Measurements from ENCODE around the gene CTNND2. TPM values are rescaled to one million over a fixed set of nuclear protein-coding genes. Genes with fewer than 3 reads are reported as not detected.

Gene CTNND2
- total and polyA plus RNA-seq, 9 of the 15 experiments (the other 6 are each of a cell fraction or from before 2014, with no cell fraction given) = 0.03 to 0.35 TPM; not detected in 7

DNA sequence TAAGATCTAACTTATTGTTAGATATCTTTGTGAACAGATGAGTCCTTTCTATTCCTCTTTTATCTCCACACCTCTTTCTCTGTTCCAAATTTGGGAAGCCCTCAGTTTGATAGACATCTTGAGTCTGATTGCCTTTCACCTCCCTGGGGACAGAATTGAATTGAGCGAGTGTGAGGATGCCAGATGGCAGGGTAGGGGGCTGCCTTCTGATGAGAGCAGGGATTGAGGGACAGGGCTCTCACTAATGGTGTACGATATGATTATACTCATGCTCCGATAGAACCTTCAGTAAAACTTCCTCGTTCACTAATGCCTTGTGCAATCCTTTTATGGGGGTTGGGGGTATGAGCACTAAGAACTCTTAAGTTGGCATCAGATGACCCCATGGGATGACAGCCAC, 971.1 kb downstream of the CTNND2 start (continued):
- TF ChIP-seq ZNF140 (CRISPR knock-in tag; IDR thresholded peaks at IDR 0.05) (no peak), UBTF (IDR thresholded peaks at IDR 0.05; ENCODE audit: borderline replicate concordance in 1 of 2, low read depth in 2 of 2, low read length in 2 of 2) (no peak)

DNA sequence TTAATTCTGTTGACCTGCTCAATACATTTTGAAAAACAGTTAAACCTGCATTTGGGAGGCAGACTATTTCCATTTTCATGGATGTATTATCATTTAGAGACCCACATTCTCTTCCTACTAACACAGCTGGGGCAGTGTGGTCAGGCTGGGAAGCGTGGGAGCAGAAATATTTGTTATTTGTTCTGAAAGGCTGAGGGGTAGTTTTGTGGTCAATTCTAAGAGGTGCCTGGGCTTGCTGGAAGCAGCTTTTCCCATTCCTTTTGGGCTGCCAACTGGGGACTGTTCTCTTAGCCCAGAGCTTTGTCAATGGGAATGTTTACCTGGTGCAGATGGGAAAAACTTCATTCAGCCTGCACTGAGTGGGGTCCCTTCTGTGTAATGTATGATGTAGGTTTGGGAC, 971.8 kb downstream of the CTNND2 start:
- intact Hi-C loops (cut with micrococcal nuclease) = no loop called here
- Histone ChIP-seq H4K20me1 (replicated peaks; ENCODE audit: control insufficient read depth, insufficient read depth, low read length) (no peaks in the 10 kb centered on the region; the same call in 1 of the 2 replicates), H3K4me3 (no peak overlapping the region), H3K9me3 (replicated peaks; ENCODE audit: control insufficient read depth, insufficient read depth, low read depth, low read length) (no peaks in the 10 kb centered on the region), H3K4me2 (ENCODE audit: insufficient read depth, low read length) (no peak overlapping the region), H3K4me1 (replicated peaks in 1 of 2; ENCODE audit: control insufficient read depth in 2 of 2, insufficient read depth in 2 of 2, low read length in 2 of 2) (no peaks in the 10 kb centered on the region), H3K27me3 (ENCODE audit: control insufficient read depth in 2 of 2, insufficient read depth in 2 of 2, low read length in 2 of 2) (peaks cover 0 to 8% of the 10 kb centered on the region in 2 experiments; a peak in 1 of 5 replicates), H3K79me2 (ENCODE audit: control insufficient read depth, insufficient read depth, low read length) (no peaks in the 10 kb centered on the region), H3K36me3 (ENCODE audit: control insufficient read depth, insufficient read depth, low read length) (no peaks in the 10 kb centered on the region), H2AFZ (ENCODE audit: low read depth, low read length) (no peak overlapping the region), H3K27ac (ENCODE audit: extremely low read depth, low read depth, low read length) (no peak overlapping the region), H3K9me1 (ENCODE audit: control insufficient read depth, insufficient read depth, low read length) (no peaks in the 10 kb centered on the region), H3K9ac (ENCODE audit: insufficient read depth in 1 of 2, low read depth in 2 of 2, low read length in 2 of 2) (no peak overlapping the region)
- BruUV-seq (replicated peaks) = no TSS peak
- WGBS (ENCODE audit: insufficient coverage, low coverage, missing lambda C conversion rate) = 0% methylated on average over 1 of the region's 1 CpG
- FAIRE-seq (no peak), DNase-seq (ENCODE audit: extremely low read depth in 1 of 4, low spot score in 3 of 4) (no peak), ATAC-seq (no peak)
- CTCF ChIA-PET (ENCODE audit: low intra/inter-chr PET ratio) = no interaction called here
- in situ Hi-C loops (cut with MboI) = no loop called here
- POLR2A ChIA-PET = no interaction called here
- TF ChIP-seq, protein P1, sequence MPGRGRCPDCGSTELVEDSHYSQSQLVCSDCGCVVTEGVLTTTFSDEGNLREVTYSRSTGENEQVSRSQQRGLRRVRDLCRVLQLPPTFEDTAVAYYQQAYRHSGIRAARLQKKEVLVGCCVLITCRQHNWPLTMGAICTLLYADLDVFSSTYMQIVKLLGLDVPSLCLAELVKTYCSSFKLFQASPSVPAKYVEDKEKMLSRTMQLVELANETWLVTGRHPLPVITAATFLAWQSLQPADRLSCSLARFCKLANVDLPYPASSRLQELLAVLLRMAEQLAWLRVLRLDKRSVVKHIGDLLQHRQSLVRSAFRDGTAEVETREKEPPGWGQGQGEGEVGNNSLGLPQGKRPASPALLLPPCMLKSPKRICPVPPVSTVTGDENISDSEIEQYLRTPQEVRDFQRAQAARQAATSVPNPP (IDR thresholded peaks at IDR 0.05; ENCODE audit: borderline replicate concordance, insufficient read depth, insufficient read length) = no peak
- TF ChIP-seq BRD4 (IDR thresholded peaks at IDR 0.05) (no peak), CSDE1 (IDR thresholded peaks at IDR 0.05) (no peak), BCL6 (CRISPR knock-in tag; IDR thresholded peaks at IDR 0.05) (no peak), SMARCB1 (IDR thresholded peaks at IDR 0.05; ENCODE audit: insufficient read length, low read depth) (no peak), SRSF7 (optimal IDR thresholded peaks at IDR 0.05; ENCODE audit: low read depth, low read length) (no peak), MXI1 (IDR thresholded peaks at IDR 0.05; ENCODE audit: low read depth, low read length) (no peak), MAFF (IDR thresholded peaks at IDR 0.05; ENCODE audit: low read length) (no peak), NUFIP1 (IDR thresholded peaks at IDR 0.05; ENCODE audit: partially characterized antibody) (no peak), HES1 (IDR thresholded peaks at IDR 0.05; ENCODE audit: low read depth) (no peak), KDM1A (IDR thresholded peaks at IDR 0.05) (no peak), BRF1 (IDR thresholded peaks at IDR 0.05; ENCODE audit: borderline replicate concordance, extremely low read depth, insufficient read length) (no peak), ZNF165 (CRISPR knock-in tag; IDR thresholded peaks at IDR 0.05; ENCODE audit: borderline replicate concordance) (no peak)
- TF ChIP-seq, protein P2, sequence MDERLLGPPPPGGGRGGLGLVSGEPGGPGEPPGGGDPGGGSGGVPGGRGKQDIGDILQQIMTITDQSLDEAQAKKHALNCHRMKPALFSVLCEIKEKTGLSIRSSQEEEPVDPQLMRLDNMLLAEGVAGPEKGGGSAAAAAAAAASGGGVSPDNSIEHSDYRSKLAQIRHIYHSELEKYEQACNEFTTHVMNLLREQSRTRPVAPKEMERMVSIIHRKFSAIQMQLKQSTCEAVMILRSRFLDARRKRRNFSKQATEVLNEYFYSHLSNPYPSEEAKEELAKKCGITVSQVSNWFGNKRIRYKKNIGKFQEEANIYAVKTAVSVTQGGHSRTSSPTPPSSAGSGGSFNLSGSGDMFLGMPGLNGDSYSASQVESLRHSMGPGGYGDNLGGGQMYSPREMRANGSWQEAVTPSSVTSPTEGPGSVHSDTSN (CRISPR knock-in tag; IDR thresholded peaks at IDR 0.05; ENCODE audit: low read depth) = no peak
- TF ChIP-seq, protein P2 (tag; conservative IDR thresholded peaks at IDR 0.05; ENCODE audit: low read depth) = no peak

Data from K562 (cell line).